Liver (tissue), 9 donors: ENCODE data around the gene RBCK1. TPM values are rescaled to one million over a fixed set of nuclear protein-coding genes. Genes with fewer than 3 reads are reported as not detected.

Source experiments
- DNase-seq: peaks from one replicate; pipeline ENCODE4 v3.0.0-alpha.2; 2017; ENCODE audit warnings: low spot score
- H3K27ac ChIP-seq, 2 donors: one replicate each; pipeline ENCODE4 v1.7.0; 2013; ENCODE audit warnings: inconsistent platforms in 2 of 2, low read length in 2 of 2, control low read depth in 1 of 2, low read depth in 1 of 2, mild to moderate bottlenecking in 1 of 2
- H3K27me3 ChIP-seq, 4 donors: one replicate each; pipeline versions ENCODE4 v1.6.1 to v1.7.0; 2013; ENCODE audit warnings: low read length in 3 of 4, inconsistent platforms in 1 of 4, mild to moderate bottlenecking in 1 of 4, moderate library complexity in 1 of 4; ENCODE audit not compliant: control insufficient read depth in 4 of 4, insufficient read depth in 4 of 4
- H3K36me3 ChIP-seq, 4 donors: one replicate each; pipeline versions ENCODE4 v1.6.1 to v1.7.0; 2013; ENCODE audit warnings: low read length in 3 of 4, mild to moderate bottlenecking in 3 of 4, low read depth in 1 of 4, moderate library complexity in 1 of 4; ENCODE audit not compliant: control insufficient read depth in 4 of 4, insufficient read depth in 3 of 4
- H3K4me1 ChIP-seq, 4 donors: one replicate each; pipeline versions ENCODE4 v1.6.1 to v1.7.0; 2013; ENCODE audit warnings: low read length in 3 of 4, mild to moderate bottlenecking in 3 of 4, moderate library complexity in 1 of 4; ENCODE audit not compliant: control insufficient read depth in 4 of 4, insufficient read depth in 4 of 4
- H3K4me3 ChIP-seq, 3 donors: one replicate each; pipeline versions ENCODE4 v1.6.1 to v1.7.0; 2013; ENCODE audit warnings: low read length in 3 of 3, control low read depth in 1 of 3, low read depth in 1 of 3, mild to moderate bottlenecking in 1 of 3
- H3K9ac ChIP-seq, 2 donors: one replicate each; pipeline ENCODE4 v1.7.0; 2013; ENCODE audit warnings: low read length in 2 of 2, mild to moderate bottlenecking in 2 of 2, moderate library complexity in 2 of 2, control low read depth in 1 of 2, low read depth in 1 of 2
- H3K9me3 ChIP-seq, 4 donors: one replicate each; pipeline versions ENCODE4 v1.6.1 to v1.7.0; 2013; ENCODE audit warnings: low read length in 3 of 4; ENCODE audit not compliant: control insufficient read depth in 4 of 4
- ATF3 ChIP-seq: IDR thresholded peaks from 2 replicates; pipeline ENCODE4 v1.6.1; 2016; ENCODE audit warnings: antibody characterized with exemption
- CTCF ChIP-seq: fragments of 150-350 bp; IDR thresholded peaks from 2 replicates; pipeline ENCODE4 v1.5.1; 2017; ENCODE audit warnings: improper control_type of control experiment, low read depth, low read length; ENCODE audit not compliant: missing input control
- EGR1 ChIP-seq, 2 donors: IDR thresholded peaks; 2 replicates each; pipeline ENCODE4 v1.6.1; 2016 to 2018; ENCODE audit warnings: antibody characterized with exemption in 2 of 2, low read depth in 2 of 2
- FOXA1 ChIP-seq: IDR thresholded peaks from 2 replicates; pipeline ENCODE4 v1.6.1; 2016; ENCODE audit warnings: antibody characterized with exemption
- FOXA2 ChIP-seq: IDR thresholded peaks from 2 replicates; pipeline ENCODE4 v1.6.1; 2016; ENCODE audit warnings: antibody characterized with exemption
- GABPA ChIP-seq, 2 donors: IDR thresholded peaks in 1 of 2; conservative IDR thresholded peaks in 1 of 2; 2 replicates each; pipeline ENCODE4 v1.6.1; 2016; ENCODE audit warnings: antibody characterized with exemption in 2 of 2, mild to moderate bottlenecking in 1 of 2, moderate library complexity in 1 of 2
- HNF4G ChIP-seq: IDR thresholded peaks from 2 replicates; pipeline ENCODE4 v1.6.1; 2016; ENCODE audit warnings: antibody characterized with exemption
- JUND ChIP-seq, 2 donors: IDR thresholded peaks; 2 replicates each; pipeline ENCODE4 v1.6.1; 2016; ENCODE audit warnings: antibody characterized with exemption in 2 of 2
- MAX ChIP-seq: IDR thresholded peaks from 2 replicates; pipeline ENCODE4 v1.6.1; 2016; ENCODE audit warnings: antibody characterized with exemption
- RAD21 ChIP-seq, 2 donors: IDR thresholded peaks; 2 replicates each; pipeline ENCODE4 v1.6.1; 2016; ENCODE audit warnings: antibody characterized with exemption in 2 of 2, mild to moderate bottlenecking in 2 of 2
- REST ChIP-seq: IDR thresholded peaks from 2 replicates; pipeline ENCODE4 v1.6.1; 2016; ENCODE audit warnings: antibody characterized with exemption, mild to moderate bottlenecking
- RXRA ChIP-seq, 2 donors: IDR thresholded peaks; 2 replicates each; pipeline ENCODE4 v1.6.1; 2017 to 2018; ENCODE audit warnings: antibody characterized with exemption in 2 of 2, mild to moderate bottlenecking in 1 of 2
- SP1 ChIP-seq: IDR thresholded peaks from 2 replicates; pipeline ENCODE4 v1.6.1; 2018; ENCODE audit warnings: antibody characterized with exemption, mild to moderate bottlenecking
- TAF1 ChIP-seq: conservative IDR thresholded peaks from 2 replicates; pipeline ENCODE4 v1.6.1; 2016; ENCODE audit warnings: antibody characterized with exemption, mild to moderate bottlenecking
- ZBTB33 ChIP-seq: IDR thresholded peaks from 2 replicates; pipeline ENCODE4 v1.6.1; 2016; ENCODE audit warnings: antibody characterized with exemption
- WGBS: extraction: QIAGEN DNeasy Blood & Tissue Kit; methylation state at CpG from one replicate; pipeline ENCODE4 v1.1.7; 2013; 5-methylcytosine and 5-hydroxymethylcytosine counted together
- polyA plus RNA-seq, 2 donors: library from polyadenylated mRNA; stranded (reverse) in 1 of 2; unstranded in 1 of 2; fragments of 200-250 nt in 1 of 2; fragments of >200 nt in 1 of 2; fragmentation: Nextera tagmentation in 1 of 2; extraction: Ambion mirVana in 1 of 2; gene quantifications; one replicate each; pipeline versions ENCODE4 v1.2.1 to v1.2.3, GENCODE V29; 2013 to 2015
- total RNA-seq, 2 donors: library from RNA; depleted of rRNA; stranded (reverse); fragments of >200 nt; gene quantifications; one replicate each; pipeline ENCODE4 v1.2.3, GENCODE V29; 2014
- donor health status: healthy.
- donor health status: healthy.
- donor health status: healthy.
- donor health status: healthy.
- donor health status: healthy.

Gene RBCK1
- total and polyA plus RNA-seq, 4 donors = 18.0 to 62.6 (median 54.8) TPM

GRCh38 chr20:436476-436875, 28.4 kb downstream of the RBCK1 start:
- WGBS = 96% methylated on average over 5 of the region's 5 CpGs
- Histone ChIP-seq H3K27ac (no peak overlapping the region), H3K27me3 (no peaks in the 10 kb centered on the region), H3K36me3 (peaks cover 11 to 60% (median 29%) of the 10 kb centered on the region in 4 donors), H3K9ac (no peak overlapping the region), H3K9me3 (no peaks in the 10 kb centered on the region), H3K4me3 (no peak overlapping the region), H3K4me1 (peaks cover 3 to 20% (median 16%) of the 10 kb centered on the region in 4 donors)
- DNase-seq = no peak
- TF ChIP-seq MAX = no peak
- TF ChIP-seq HNF4G = no peak

- Histone ChIP-seq H3K9me3 (no peaks in the 10 kb centered on the region), H3K27me3 (no peaks in the 10 kb centered on the region), H3K36me3 (peaks cover 7 to 56% (median 33%) of the 10 kb centered on the region in 4 donors), H3K27ac (no peak overlapping the region), H3K4me3 (no peak overlapping the region), H3K9ac (no peak overlapping the region), H3K4me1 (peaks cover 3 to 20% (median 16%) of the 10 kb centered on the region in 4 donors)
- 81% methylated on average over 6 of the region's 6 CpGs for WGBS
- TF ChIP-seq GABPA (IDR thresholded peaks at IDR 0.05 in 1 of 2, conservative IDR thresholded peaks at IDR 0.05 in 1 of 2) = no peak
- no peak for TF ChIP-seq JUND (IDR thresholded peaks at IDR 0.05)
- no peak for TF ChIP-seq FOXA2
- DNase-seq = no peak
These were observed 29.8 kb downstream of the RBCK1 start for GRCh38 chr20:437787-438486.

GRCh38 chr20:438571-439469, 30.7 kb downstream of the RBCK1 start:
- H3K27ac ChIP-seq = no peak overlapping the region

More at GRCh38 chr20:438571-439469, 30.7 kb downstream of the RBCK1 start:
- Histone ChIP-seq H3K4me1 (peaks cover 3 to 20% (median 16%) of the 10 kb centered on the region in 4 donors), H3K36me3 (peaks cover 7 to 59% (median 36%) of the 10 kb centered on the region in 4 donors), H3K27me3 (no peaks in the 10 kb centered on the region), H3K4me3 (no peak overlapping the region), H3K9me3 (no peaks in the 10 kb centered on the region), H3K9ac (no peak overlapping the region)
- DNase-seq = no peak
- 70% methylated on average over 18 of the region's 18 CpGs for WGBS
- TF ChIP-seq CTCF (no peak), JUND (IDR thresholded peaks at IDR 0.05) (no peak), REST (no peak), SP1 (no peak), FOXA2 (no peak), TAF1 (no peak), MAX (no peak), EGR1 (IDR thresholded peaks at IDR 0.05; ENCODE audit: low read depth in 2 of 2) (no peak), FOXA1 (no peak), RAD21 (IDR thresholded peaks at IDR 0.05) (no peak), ZBTB33 (no peak), GABPA (IDR thresholded peaks at IDR 0.05 in 1 of 2, conservative IDR thresholded peaks at IDR 0.05 in 1 of 2) (no peak), RXRA (IDR thresholded peaks at IDR 0.05) (no peak), ATF3 (no peak)
